Measurements from ENCODE around the gene PRKCB.

GRCh38 chr16:23842137-23842600, 6.4 kb downstream of the PRKCB start:
- TF ChIP-seq EZH2phosphoT487 (IDR thresholded peaks at IDR 0.05; ENCODE audit: borderline replicate concordance, low read length), result no peak
- TF ChIP-seq CTCF (conservative IDR thresholded peaks at IDR 0.05; ENCODE audit: low read depth, low read length), result no peak
- TF ChIP-seq EZH2 (IDR thresholded peaks at IDR 0.05; ENCODE audit: low read length, unreplicated experiment), result no peak

Data from PC-3 (cell line).